Epithelial cell of esophagus (primary cell): ENCODE measurements around the gene AVEN.

Experiments
- DNase-seq: peaks from one replicate; pipeline ENCODE4 v3.0.0; 2010; ENCODE audit warnings: low read depth
- H3K4me3 ChIP-seq: 2 replicates; pipeline ENCODE4 v1.5.1; 2011; ENCODE audit warnings: mild to moderate bottlenecking, low read length, control low read depth
- TF ChIP-seq, protein P1 (sequence below): IDR thresholded peaks from 2 replicates; pipeline ENCODE4 v1.5.1; 2011; ENCODE audit warnings: low read depth, mild to moderate bottlenecking, low read length, control low read depth, inconsistent platforms; ENCODE audit not compliant: insufficient read depth; ENCODE audit errors: missing control alignments

AVEN gene, protein sequence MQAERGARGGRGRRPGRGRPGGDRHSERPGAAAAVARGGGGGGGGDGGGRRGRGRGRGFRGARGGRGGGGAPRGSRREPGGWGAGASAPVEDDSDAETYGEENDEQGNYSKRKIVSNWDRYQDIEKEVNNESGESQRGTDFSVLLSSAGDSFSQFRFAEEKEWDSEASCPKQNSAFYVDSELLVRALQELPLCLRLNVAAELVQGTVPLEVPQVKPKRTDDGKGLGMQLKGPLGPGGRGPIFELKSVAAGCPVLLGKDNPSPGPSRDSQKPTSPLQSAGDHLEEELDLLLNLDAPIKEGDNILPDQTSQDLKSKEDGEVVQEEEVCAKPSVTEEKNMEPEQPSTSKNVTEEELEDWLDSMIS

GRCh38 chr15:34038871-34039789 lies at the start of gene AVEN:
AVEN (minus strand) TSS chr15:34039204; CDS start chr15:34039046, 158 bp downstream.
- TF ChIP-seq, protein P1, sequence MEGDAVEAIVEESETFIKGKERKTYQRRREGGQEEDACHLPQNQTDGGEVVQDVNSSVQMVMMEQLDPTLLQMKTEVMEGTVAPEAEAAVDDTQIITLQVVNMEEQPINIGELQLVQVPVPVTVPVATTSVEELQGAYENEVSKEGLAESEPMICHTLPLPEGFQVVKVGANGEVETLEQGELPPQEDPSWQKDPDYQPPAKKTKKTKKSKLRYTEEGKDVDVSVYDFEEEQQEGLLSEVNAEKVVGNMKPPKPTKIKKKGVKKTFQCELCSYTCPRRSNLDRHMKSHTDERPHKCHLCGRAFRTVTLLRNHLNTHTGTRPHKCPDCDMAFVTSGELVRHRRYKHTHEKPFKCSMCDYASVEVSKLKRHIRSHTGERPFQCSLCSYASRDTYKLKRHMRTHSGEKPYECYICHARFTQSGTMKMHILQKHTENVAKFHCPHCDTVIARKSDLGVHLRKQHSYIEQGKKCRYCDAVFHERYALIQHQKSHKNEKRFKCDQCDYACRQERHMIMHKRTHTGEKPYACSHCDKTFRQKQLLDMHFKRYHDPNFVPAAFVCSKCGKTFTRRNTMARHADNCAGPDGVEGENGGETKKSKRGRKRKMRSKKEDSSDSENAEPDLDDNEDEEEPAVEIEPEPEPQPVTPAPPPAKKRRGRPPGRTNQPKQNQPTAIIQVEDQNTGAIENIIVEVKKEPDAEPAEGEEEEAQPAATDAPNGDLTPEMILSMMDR, result no peak
- peak; percentile 57 for DNase-seq
- peak within 1 kb of the TSS; percentile 92 for H3K4me3 ChIP-seq

- H3K4me3 ChIP-seq, result no peak overlapping the region
- DNase-seq, result no peak
- TF ChIP-seq, protein P1, result no peak
Measured at GRCh38 chr15:34085746-34086145, 46.7 kb upstream of the AVEN start.

DNA sequence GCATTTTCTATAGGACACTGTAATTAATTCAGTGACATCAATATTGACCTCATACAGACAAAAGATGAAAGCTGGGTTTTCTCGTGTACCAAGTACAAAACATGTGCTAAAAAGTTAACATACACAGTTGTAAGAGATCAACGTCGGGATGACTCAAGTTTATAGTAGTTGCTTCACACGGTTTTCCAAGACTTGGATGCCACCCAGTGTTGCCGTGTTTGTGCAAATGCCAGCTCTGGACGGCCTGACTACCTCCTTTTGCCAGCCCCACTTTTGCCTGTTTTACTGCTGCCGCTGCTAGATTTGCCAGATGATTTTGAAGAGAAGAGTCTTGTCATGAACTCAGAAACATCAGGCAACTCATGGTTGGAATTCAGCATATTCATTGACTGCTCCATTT lies 45.1 kb upstream of the AVEN start:
- no peak overlapping the region for H3K4me3 ChIP-seq
- DNase-seq, result no peak
- TF ChIP-seq, protein P1, result no peak

DNA sequence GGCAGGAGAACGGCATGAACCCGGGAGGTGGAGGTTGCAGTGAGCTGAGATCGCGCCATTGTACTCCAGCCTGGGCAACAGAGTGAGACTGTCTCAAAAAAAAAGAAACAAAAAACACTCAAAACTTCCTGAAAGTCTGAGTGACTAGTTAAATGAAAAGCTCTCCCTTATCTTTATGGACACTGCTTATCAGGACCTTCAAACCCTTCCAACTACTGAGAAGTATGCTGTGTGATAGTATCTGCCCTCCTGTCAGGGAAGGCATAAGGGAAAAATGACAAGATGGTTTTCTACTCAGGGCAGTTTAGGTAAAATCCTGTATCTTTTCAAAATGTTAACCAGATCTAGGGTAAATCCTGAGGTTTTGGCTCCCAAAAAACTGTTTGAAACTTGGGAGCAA lies 40.9 kb upstream of the AVEN start:
- H3K4me3 ChIP-seq, result no peak overlapping the region
- no peak for DNase-seq

DNA sequence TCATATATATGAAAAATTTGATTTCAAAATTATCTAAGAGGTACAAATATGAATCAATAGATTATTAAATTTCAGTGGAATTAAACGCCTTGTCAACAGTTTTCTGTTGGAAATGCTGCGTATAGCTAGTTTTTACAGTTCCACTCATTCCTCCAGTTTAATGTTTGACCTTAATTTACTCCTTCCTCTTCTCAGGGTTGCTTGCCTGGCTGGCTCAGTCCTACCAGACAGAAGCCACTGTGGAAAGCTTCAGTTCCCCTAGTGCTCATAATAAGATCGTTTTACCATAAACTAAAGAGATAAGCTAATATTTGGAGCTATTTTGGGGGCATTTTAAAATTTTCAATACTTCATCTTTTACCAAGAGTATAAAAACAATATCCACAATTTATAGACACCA lies 39.9 kb upstream of the AVEN start:
- H3K4me3 ChIP-seq, result no peak overlapping the region
- DNase-seq, result no peak
- TF ChIP-seq, protein P1, result no peak

More for the DNA sequence above, 40.9 kb upstream of the AVEN start:
- TF ChIP-seq, protein P1, result no peak

GRCh38 chr15:34076785-34077184 lies 37.8 kb upstream of the AVEN start:
- TF ChIP-seq, protein P1, result no peak
- DNase-seq, result no peak
- no peak overlapping the region for H3K4me3 ChIP-seq
